ENCODE data around the gene MMP27. TPM values are rescaled to one million over a fixed set of nuclear protein-coding genes. Genes with fewer than 3 reads are reported as not detected.

Gene MMP27
- total RNA-seq, 1 experiment from 2014 or later: not detected

- TF ChIP-seq ESRRA (CRISPR knock-in tag; IDR thresholded peaks at IDR 0.05; ENCODE audit: borderline replicate concordance) (0 out of 2 replicates have a peak, but pooled peaks have one; percentile 33), CBFB (CRISPR knock-in tag; IDR thresholded peaks at IDR 0.05; ENCODE audit: low read depth) (no peak)
- H3K9me3 Mint-ChIP-seq: peaks cover 26% of the 10 kb centered on the region
- H3K4me3 Mint-ChIP-seq: no peak overlapping the region
- H3K27ac Mint-ChIP-seq: no peak overlapping the region
- POLR2A ChIA-PET: interaction anchor here (0.5 kb wide), 1 partner anchor 393 kb away, joined by 4 read pairs; no protein-coding TSS in a partner anchor
- CTCF ChIA-PET: no interaction called here
- no peaks in the 10 kb centered on the region; the same call in 1 of the 2 replicates for H3K27me3 Mint-ChIP-seq (ENCODE audit: low read depth)
- H3K36me3 Mint-ChIP-seq: peaks cover 2% of the 10 kb centered on the region; the same call in 1 of the 2 replicates
- ATAC-seq (no peak), DNase-seq (ENCODE audit: low spot score) (no peak)
- H3K4me1 Mint-ChIP-seq: no peaks in the 10 kb centered on the region
Observed at GRCh38 chr11:102653744-102654291, 51.8 kb downstream of the MMP27 start.

- ATAC-seq (no peak), DNase-seq (ENCODE audit: low spot score) (no peak)
- Mint-ChIP-seq H3K9me3 (no peaks in the 10 kb centered on the region; the same call in 1 of the 2 replicates), H3K4me1 (no peaks in the 10 kb centered on the region), H3K27me3 (ENCODE audit: low read depth) (no peaks in the 10 kb centered on the region), H3K36me3 (no peaks in the 10 kb centered on the region), H3K27ac (no peak overlapping the region), H3K4me3 (no peak overlapping the region)
- TF ChIP-seq IRF1 (CRISPR knock-in tag; IDR thresholded peaks at IDR 0.05): no peak
- TF ChIP-seq ZNF416 (CRISPR knock-in tag; IDR thresholded peaks at IDR 0.05): no peak
- TF ChIP-seq ZNF281 (CRISPR knock-in tag; IDR thresholded peaks at IDR 0.05): no peak
- TF ChIP-seq CTCF (IDR thresholded peaks at IDR 0.05): no peak
- TF ChIP-seq PRDM15 (CRISPR knock-in tag; IDR thresholded peaks at IDR 0.05): no peak
- no peak for TF ChIP-seq USF2 (CRISPR knock-in tag; IDR thresholded peaks at IDR 0.05)
- TF ChIP-seq HMGXB4 (CRISPR knock-in tag; IDR thresholded peaks at IDR 0.05): no peak
- no peak for TF ChIP-seq KAT7 (CRISPR knock-in tag; IDR thresholded peaks at IDR 0.05; ENCODE audit: borderline replicate concordance)
- no peak for TF ChIP-seq ZSCAN18 (CRISPR knock-in tag; IDR thresholded peaks at IDR 0.05)
- TF ChIP-seq SMAD4 (CRISPR knock-in tag; IDR thresholded peaks at IDR 0.05): no peak
- TF ChIP-seq PRRX2 (CRISPR knock-in tag; IDR thresholded peaks at IDR 0.05): no peak
- TF ChIP-seq CDX4 (CRISPR knock-in tag; IDR thresholded peaks at IDR 0.05; ENCODE audit: borderline replicate concordance): no peak
- CTCF ChIA-PET: interaction anchor here (2.1 kb wide), 1 partner anchor 19 kb away, joined by 7 read pairs; no protein-coding TSS in a partner anchor
- POLR2A ChIA-PET: no interaction called here
Observed at GRCh38 chr11:102647430-102647829, 58.1 kb downstream of the MMP27 start.
